ENCODE data around the gene TFDP3.

DNA sequence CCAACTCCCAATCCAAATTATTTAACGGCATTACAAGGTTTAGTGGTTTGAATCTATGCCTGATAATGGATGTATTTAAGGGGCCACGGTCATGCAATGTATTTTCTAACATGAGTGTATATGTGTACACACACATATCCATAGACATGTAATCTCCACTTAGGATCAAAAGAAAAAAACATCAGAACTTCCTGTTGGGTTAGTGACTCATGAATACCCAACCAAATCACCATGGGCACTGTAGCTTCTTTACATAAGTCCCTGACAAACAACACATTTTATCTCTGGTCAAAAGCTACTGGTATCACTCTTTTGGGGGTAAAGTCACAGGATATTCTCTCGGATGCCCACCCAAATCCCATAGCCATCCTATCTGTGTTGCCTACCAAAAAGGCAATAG, 36.5 kb upstream of the TFDP3 start:
- TF ChIP-seq, protein P1, sequence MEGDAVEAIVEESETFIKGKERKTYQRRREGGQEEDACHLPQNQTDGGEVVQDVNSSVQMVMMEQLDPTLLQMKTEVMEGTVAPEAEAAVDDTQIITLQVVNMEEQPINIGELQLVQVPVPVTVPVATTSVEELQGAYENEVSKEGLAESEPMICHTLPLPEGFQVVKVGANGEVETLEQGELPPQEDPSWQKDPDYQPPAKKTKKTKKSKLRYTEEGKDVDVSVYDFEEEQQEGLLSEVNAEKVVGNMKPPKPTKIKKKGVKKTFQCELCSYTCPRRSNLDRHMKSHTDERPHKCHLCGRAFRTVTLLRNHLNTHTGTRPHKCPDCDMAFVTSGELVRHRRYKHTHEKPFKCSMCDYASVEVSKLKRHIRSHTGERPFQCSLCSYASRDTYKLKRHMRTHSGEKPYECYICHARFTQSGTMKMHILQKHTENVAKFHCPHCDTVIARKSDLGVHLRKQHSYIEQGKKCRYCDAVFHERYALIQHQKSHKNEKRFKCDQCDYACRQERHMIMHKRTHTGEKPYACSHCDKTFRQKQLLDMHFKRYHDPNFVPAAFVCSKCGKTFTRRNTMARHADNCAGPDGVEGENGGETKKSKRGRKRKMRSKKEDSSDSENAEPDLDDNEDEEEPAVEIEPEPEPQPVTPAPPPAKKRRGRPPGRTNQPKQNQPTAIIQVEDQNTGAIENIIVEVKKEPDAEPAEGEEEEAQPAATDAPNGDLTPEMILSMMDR (IDR thresholded peaks at IDR 0.05) = no peak
- TF ChIP-seq ZFX (IDR thresholded peaks at IDR 0.05; ENCODE audit: borderline replicate concordance) = no peak

Measured in 22Rv1 (cell line).